BLaER1 treated with 17β-estradiol and CSF1 and Interleukin-3, amounts not matched to agents 10 nM and 100 nM (cell line): ENCODE results near the gene SYNDIG1.

Source experiments
- H3K27ac ChIP-seq, 11 experiments: shearing (Covaris generic); formaldehyde crosslinking; 2 replicates each; pipeline ENCODE4 v1.8.1; 2022
- H3K27me3 ChIP-seq, 11 experiments: shearing (Covaris generic); formaldehyde crosslinking; 2 replicates each; pipeline ENCODE4 v1.8.1; 2022
- H3K36me3 ChIP-seq, 11 experiments: shearing (Covaris generic); formaldehyde crosslinking; 2 replicates each; pipeline ENCODE4 v1.8.1; 2022
- H3K4me1 ChIP-seq, 10 experiments: shearing (Covaris generic); formaldehyde crosslinking; 2 replicates each; pipeline ENCODE4 v1.8.1; 2022
- H3K4me2 ChIP-seq, 11 experiments: shearing (Covaris generic); formaldehyde crosslinking; 2 replicates each; pipeline ENCODE4 v1.8.1; 2022
- H3K4me3 ChIP-seq, 10 experiments: shearing (Covaris generic); formaldehyde crosslinking; 2 replicates each; pipeline ENCODE4 v1.8.1; 2022
- H3K9ac ChIP-seq, 11 experiments: shearing (Covaris generic); formaldehyde crosslinking; 2 replicates each; pipeline ENCODE4 v1.8.1; 2022
- H3K9me3 ChIP-seq, 11 experiments: shearing (Covaris generic); formaldehyde crosslinking; replicated peaks in 1 of 11; 2 replicates each; pipeline ENCODE4 v1.8.1; 2022
- H4K20me1 ChIP-seq, 11 experiments: shearing (Covaris generic); formaldehyde crosslinking; 2 replicates each; pipeline ENCODE4 v1.8.1; 2022
- Cebpa-rat ChIP-seq, 11 experiments: shearing (Covaris generic); IDR thresholded peaks; 2 replicates each; pipeline ENCODE4 v1.8.1; 2022

The SYNDIG1 gene

DNA sequence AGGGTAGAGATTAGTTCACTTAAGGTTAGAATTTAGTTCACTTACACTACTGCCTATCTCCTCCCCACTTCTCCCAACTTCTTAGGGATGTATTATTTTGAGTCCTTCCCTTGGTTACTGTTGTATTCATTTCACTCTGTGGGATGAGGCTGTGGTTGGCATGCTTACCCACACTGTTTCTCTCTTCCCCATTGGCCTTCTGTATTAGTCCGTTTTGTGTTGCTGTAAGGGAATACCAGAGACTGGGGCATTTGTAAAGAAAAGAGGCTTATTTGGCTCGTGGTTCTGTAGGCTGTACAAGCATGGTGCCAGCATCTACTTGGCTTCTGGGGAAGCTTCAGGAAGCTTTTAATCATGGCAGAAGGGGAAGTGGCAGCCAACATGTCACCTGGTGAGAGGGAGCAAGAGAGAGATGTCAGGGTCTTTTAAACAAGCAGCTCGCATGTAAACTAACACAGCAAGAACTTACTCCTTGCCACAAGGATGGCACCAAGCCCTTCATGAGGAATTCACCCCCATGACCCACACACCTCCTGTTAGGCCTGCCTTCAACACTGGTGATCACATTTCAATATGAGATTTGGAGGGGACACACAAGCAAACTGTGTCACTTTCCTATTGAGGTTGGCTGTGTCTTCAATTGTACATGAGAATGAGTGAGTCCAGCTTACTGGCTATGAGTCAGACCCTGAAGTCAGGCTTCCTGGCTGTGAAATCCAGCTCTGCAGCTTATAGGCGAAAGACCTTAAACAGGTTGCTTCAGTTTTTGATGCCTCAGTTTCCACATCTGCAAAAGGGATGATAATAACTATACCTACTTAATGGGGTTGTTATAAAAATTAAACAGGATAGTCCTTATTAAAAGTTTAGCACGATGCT is 53.3 kb downstream of the SYNDIG1 start:
- no peaks in the 10 kb centered on the region for H3K36me3 ChIP-seq
- H3K4me3 ChIP-seq: no peak overlapping the region
- no peak for TF ChIP-seq Cebpa-rat (IDR thresholded peaks at IDR 0.05)
- H3K4me1 ChIP-seq: no peaks in the 10 kb centered on the region
- no peaks in the 10 kb centered on the region for H3K27me3 ChIP-seq
- no peaks in the 10 kb centered on the region for H4K20me1 ChIP-seq
- no peak overlapping the region for H3K27ac ChIP-seq
- no peaks in the 10 kb centered on the region for H3K9me3 ChIP-seq
- H3K4me2 ChIP-seq: no peak overlapping the region
- no peak overlapping the region for H3K9ac ChIP-seq

DNA sequence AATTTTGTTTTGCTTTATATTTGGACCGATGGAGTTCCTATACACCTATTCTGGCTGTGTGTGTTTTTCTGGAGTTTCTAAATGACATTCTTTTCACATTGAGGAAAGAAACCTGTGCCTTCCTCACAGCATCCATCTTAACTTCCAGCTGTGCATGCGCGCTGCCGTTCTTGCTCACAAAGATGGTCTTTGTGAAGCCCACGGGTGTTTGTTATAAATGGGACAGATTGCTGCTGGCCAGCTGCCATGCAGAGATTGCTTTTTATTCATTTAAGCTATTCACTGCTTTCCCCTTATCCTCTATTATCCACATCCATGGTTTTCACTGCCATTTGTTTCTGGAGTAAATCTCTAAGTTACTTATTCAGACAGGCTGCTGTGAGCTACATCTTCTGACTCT is 54.2 kb downstream of the SYNDIG1 start:
- no peaks in the 10 kb centered on the region for H3K36me3 ChIP-seq
- no peaks in the 10 kb centered on the region for H4K20me1 ChIP-seq
- no peak overlapping the region for H3K27ac ChIP-seq
- no peak overlapping the region for H3K9ac ChIP-seq
- no peak overlapping the region for H3K4me2 ChIP-seq
- no peaks in the 10 kb centered on the region for H3K27me3 ChIP-seq
- H3K4me1 ChIP-seq: peaks cover 0 to under 1% (median 0%) of the 10 kb centered on the region in 10 experiments; a peak in 1 of 20 replicates
- H3K4me3 ChIP-seq: no peak overlapping the region
- TF ChIP-seq Cebpa-rat (IDR thresholded peaks at IDR 0.05): no peak
- H3K9me3 ChIP-seq: no peaks in the 10 kb centered on the region

GRCh38 chr20:24528583-24529368 is 59.3 kb downstream of the SYNDIG1 start:
- H3K9me3 ChIP-seq: no peaks in the 10 kb centered on the region
- H3K27ac ChIP-seq: no peak overlapping the region
- H3K9ac ChIP-seq: no peak overlapping the region
- peaks cover 0 to 11% (median 6%) of the 10 kb centered on the region in 10 experiments; a peak in 8 of 20 replicates for H3K4me1 ChIP-seq
- no peaks in the 10 kb centered on the region for H3K27me3 ChIP-seq
- no peak overlapping the region; a peak in 1 of 22 replicates for H3K4me2 ChIP-seq
- no peak overlapping the region for H3K4me3 ChIP-seq
- no peaks in the 10 kb centered on the region for H4K20me1 ChIP-seq
- TF ChIP-seq Cebpa-rat (IDR thresholded peaks at IDR 0.05): no peak
- H3K36me3 ChIP-seq: no peaks in the 10 kb centered on the region

GRCh38 chr20:24529369-24529719 is 59.9 kb downstream of the SYNDIG1 start:
- no peak overlapping the region for H3K4me2 ChIP-seq
- peaks cover 0 to 11% (median 6%) of the 10 kb centered on the region in 10 experiments; a peak in 8 of 20 replicates for H3K4me1 ChIP-seq
- no peak overlapping the region for H3K27ac ChIP-seq
- H3K9ac ChIP-seq: no peak overlapping the region
- H3K27me3 ChIP-seq: no peaks in the 10 kb centered on the region
- no peaks in the 10 kb centered on the region for H4K20me1 ChIP-seq
- no peak for TF ChIP-seq Cebpa-rat (IDR thresholded peaks at IDR 0.05)
- no peak overlapping the region for H3K4me3 ChIP-seq
- H3K36me3 ChIP-seq: no peaks in the 10 kb centered on the region
- no peaks in the 10 kb centered on the region for H3K9me3 ChIP-seq

DNA sequence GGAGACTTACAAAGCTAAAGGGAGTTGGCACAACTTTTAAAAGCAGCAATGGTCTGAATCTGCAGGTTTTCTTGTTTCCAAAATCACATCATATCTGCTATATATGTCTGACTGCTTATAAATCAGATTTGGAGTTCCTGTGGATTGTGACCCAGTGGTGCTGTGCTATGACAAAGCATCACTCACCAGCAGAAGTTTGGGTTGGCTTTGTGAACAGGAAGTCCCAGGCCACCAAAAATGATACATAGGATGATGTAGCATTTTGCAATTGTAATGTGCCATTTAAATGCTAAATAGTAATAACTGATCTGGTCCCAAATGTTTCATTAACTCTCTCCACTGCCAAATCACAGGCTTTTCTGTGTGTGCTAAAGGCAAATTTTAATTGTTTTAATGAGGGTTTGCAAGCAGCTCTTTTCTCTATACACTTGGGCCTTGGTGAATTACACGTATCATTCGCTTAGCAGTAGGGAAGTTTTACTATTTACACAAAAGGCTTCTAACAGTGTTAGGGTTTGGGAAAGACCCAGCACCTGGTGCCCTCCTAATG is 60.8 kb downstream of the SYNDIG1 start:
- H3K27ac ChIP-seq: peak overlapping the region in 4 of 11 experiments; percentile 11 to 45 (median 30); a peak in 4 of 22 replicates
- H3K4me1 ChIP-seq: peaks cover 0 to 11% (median 6%) of the 10 kb centered on the region in 10 experiments; a peak in 8 of 20 replicates
- no peaks in the 10 kb centered on the region for H4K20me1 ChIP-seq
- 0 out of 22 replicates have a peak overlapping the region, but pooled peaks of 1 of the 11 experiments have one; percentile 14 for H3K9ac ChIP-seq
- no peak overlapping the region for H3K4me3 ChIP-seq
- no peaks in the 10 kb centered on the region for H3K27me3 ChIP-seq
- H3K4me2 ChIP-seq: peak overlapping the region in 4 of 11 experiments; percentile 11 to 53 (median 34); a peak in 5 of 22 replicates
- no peaks in the 10 kb centered on the region for H3K36me3 ChIP-seq
- TF ChIP-seq Cebpa-rat (IDR thresholded peaks at IDR 0.05): no peak
- no peaks in the 10 kb centered on the region for H3K9me3 ChIP-seq

GRCh38 chr20:24531202-24531601 is 61.8 kb downstream of the SYNDIG1 start:
- H3K4me2 ChIP-seq: no peak overlapping the region
- TF ChIP-seq Cebpa-rat (IDR thresholded peaks at IDR 0.05): no peak

DNA sequence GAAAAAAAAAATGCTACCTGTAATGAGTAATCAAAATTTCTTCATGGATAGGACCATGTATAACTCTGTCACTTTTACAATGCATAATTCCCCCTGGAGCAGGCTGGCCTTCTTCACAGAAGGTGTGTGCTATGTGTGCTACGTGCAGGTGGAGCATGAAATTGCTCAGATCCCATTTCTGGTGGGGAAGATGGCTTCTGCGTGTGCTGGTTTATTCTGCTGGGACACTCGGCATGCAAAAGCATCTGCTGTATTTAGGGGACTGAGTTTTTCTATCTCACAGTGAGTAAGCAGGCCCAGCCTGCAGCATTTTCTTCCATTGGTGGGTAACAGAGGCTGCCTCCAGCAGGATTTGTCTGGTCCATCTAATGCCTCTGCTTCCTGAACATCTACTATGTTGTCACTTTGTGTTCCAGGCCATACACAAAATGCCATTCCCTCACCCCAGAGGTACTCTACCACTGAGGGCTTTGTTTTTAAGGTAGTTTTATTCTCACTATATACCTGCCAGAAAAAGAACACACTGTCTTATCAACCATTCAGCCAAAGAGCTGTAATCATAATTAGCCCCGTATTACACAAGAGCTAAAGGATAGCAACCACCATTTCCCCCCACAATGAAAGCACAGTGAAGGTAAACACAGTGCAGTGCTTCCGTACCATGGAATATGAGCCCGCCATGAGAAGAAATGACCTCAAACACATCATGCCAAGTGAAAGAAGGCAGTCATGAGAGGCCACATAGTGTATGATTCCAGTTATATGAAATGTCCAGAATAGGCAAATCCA is 62.4 kb downstream of the SYNDIG1 start:
- Histone ChIP-seq H3K27me3 (no peaks in the 10 kb centered on the region), H4K20me1 (no peaks in the 10 kb centered on the region), H3K4me2 (no peak overlapping the region), H3K4me1 (peaks cover 0 to 11% (median 6%) of the 10 kb centered on the region in 10 experiments; a peak in 8 of 20 replicates), H3K9ac (no peak overlapping the region), H3K4me3 (no peak overlapping the region), H3K36me3 (no peaks in the 10 kb centered on the region), H3K9me3 (no peaks in the 10 kb centered on the region), H3K27ac (no peak overlapping the region)
- no peak for TF ChIP-seq Cebpa-rat (IDR thresholded peaks at IDR 0.05)

More at GRCh38 chr20:24531202-24531601, 61.8 kb downstream of the SYNDIG1 start:
- peaks cover 0 to 11% (median 6%) of the 10 kb centered on the region in 10 experiments; a peak in 8 of 20 replicates for H3K4me1 ChIP-seq
- no peaks in the 10 kb centered on the region for H3K9me3 ChIP-seq
- no peak overlapping the region for H3K4me3 ChIP-seq
- H3K27ac ChIP-seq: no peak overlapping the region
- H3K36me3 ChIP-seq: no peaks in the 10 kb centered on the region
- H3K9ac ChIP-seq: no peak overlapping the region
- H3K27me3 ChIP-seq: no peaks in the 10 kb centered on the region
- H4K20me1 ChIP-seq: no peaks in the 10 kb centered on the region

DNA sequence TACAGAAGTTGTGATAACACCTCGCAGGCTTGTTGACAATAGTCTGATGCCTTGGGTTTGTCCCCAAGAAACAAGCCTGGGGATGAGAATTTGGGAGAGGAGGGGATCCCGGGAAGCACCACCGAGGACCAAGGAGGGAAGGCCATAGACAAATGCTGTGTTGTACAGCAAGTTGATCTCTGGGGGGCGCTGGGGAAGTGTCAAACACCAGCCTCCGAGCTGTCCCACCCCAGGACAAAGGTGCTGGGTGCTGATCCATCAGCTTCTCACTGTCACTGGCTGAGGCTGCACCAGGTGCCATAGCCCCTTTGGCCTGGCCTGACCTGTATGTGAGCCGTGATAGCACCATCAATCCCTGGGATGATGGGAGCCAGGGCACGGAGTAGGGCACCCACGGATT is 64.0 kb downstream of the SYNDIG1 start:
- H3K4me1 ChIP-seq: peaks cover 0 to 11% (median 6%) of the 10 kb centered on the region in 10 experiments; a peak in 8 of 20 replicates
- H4K20me1 ChIP-seq: no peaks in the 10 kb centered on the region
- no peaks in the 10 kb centered on the region for H3K27me3 ChIP-seq
- no peak overlapping the region for H3K4me2 ChIP-seq
- H3K27ac ChIP-seq: no peak overlapping the region
- TF ChIP-seq Cebpa-rat (IDR thresholded peaks at IDR 0.05): no peak
- no peaks in the 10 kb centered on the region for H3K36me3 ChIP-seq
- no peaks in the 10 kb centered on the region; a peak in 1 of 22 replicates for H3K9me3 ChIP-seq
- H3K4me3 ChIP-seq: no peak overlapping the region
- no peak overlapping the region for H3K9ac ChIP-seq
